ENCODE results near the gene ARFGAP1.

The ARFGAP1 gene

GRCh38 chr20:63261060-63261794 is 11.4 kb upstream of the ARFGAP1 start:
- peaks cover 4% of the 10 kb centered on the region for H3K4me1 ChIP-seq (ENCODE audit: insufficient read depth, low read length, poor library complexity, severe bottlenecking)
- H3F3A ChIP-seq (ENCODE audit: low read depth) = no peaks in the 10 kb centered on the region
- TF ChIP-seq EZH2phosphoT487 (IDR thresholded peaks at IDR 0.05; ENCODE audit: borderline replicate concordance) (no peak), CTCF (conservative IDR thresholded peaks at IDR 0.05; ENCODE audit: low read length) (no peak)
- no peaks in the 10 kb centered on the region for H3K9me2 ChIP-seq (replicated peaks; ENCODE audit: low read depth, low read length)
- no peak overlapping the region for H3K4me3 ChIP-seq (ENCODE audit: low read length, poor library complexity, severe bottlenecking)
- H2AFZ ChIP-seq (ENCODE audit: low read length) = no peak overlapping the region
- no peak overlapping the region for H3K4me2 ChIP-seq (ENCODE audit: low read depth, low read length, poor library complexity, severe bottlenecking)
- no peaks in the 10 kb centered on the region for H4K20me1 ChIP-seq (ENCODE audit: insufficient read depth, low read length, poor library complexity, severe bottlenecking)
- no peaks in the 10 kb centered on the region for H3K36me3 ChIP-seq (ENCODE audit: insufficient read depth, low read length)
- H3K27me3 ChIP-seq (ENCODE audit: insufficient read depth, low read length, poor library complexity, severe bottlenecking) = no peaks in the 10 kb centered on the region
- no peaks in the 10 kb centered on the region for H3K79me2 ChIP-seq (ENCODE audit: insufficient read depth, low read length)
- H3K9ac ChIP-seq (ENCODE audit: low read depth, low read length, poor library complexity, severe bottlenecking) = no peak overlapping the region
- H3K9me3 ChIP-seq (ENCODE audit: insufficient read depth, low read depth, low read length) = no peaks in the 10 kb centered on the region

GRCh38 chr20:63261795-63262528 is 10.7 kb upstream of the ARFGAP1 start:
- TF ChIP-seq CTCF (conservative IDR thresholded peaks at IDR 0.05; ENCODE audit: low read length) = no peak
- TF ChIP-seq EZH2phosphoT487 (IDR thresholded peaks at IDR 0.05; ENCODE audit: borderline replicate concordance) = no peak
- H3K4me2 ChIP-seq (ENCODE audit: low read depth, low read length, poor library complexity, severe bottlenecking) = no peak overlapping the region
- no peaks in the 10 kb centered on the region for H3K79me2 ChIP-seq (ENCODE audit: insufficient read depth, low read length)
- no peaks in the 10 kb centered on the region for H4K20me1 ChIP-seq (ENCODE audit: insufficient read depth, low read length, poor library complexity, severe bottlenecking)
- no peak overlapping the region for H3K9ac ChIP-seq (ENCODE audit: low read depth, low read length, poor library complexity, severe bottlenecking)
- H3K27me3 ChIP-seq (ENCODE audit: insufficient read depth, low read length, poor library complexity, severe bottlenecking) = no peaks in the 10 kb centered on the region
- H3K4me1 ChIP-seq (ENCODE audit: insufficient read depth, low read length, poor library complexity, severe bottlenecking) = peaks cover 4% of the 10 kb centered on the region
- no peaks in the 10 kb centered on the region for H3F3A ChIP-seq (ENCODE audit: low read depth)
- H3K4me3 ChIP-seq (ENCODE audit: low read length, poor library complexity, severe bottlenecking) = no peak overlapping the region
- H3K9me3 ChIP-seq (ENCODE audit: insufficient read depth, low read depth, low read length) = no peaks in the 10 kb centered on the region
- H3K9me2 ChIP-seq (replicated peaks; ENCODE audit: low read depth, low read length) = no peaks in the 10 kb centered on the region
- H3K36me3 ChIP-seq (ENCODE audit: insufficient read depth, low read length) = no peaks in the 10 kb centered on the region
- no peak overlapping the region for H2AFZ ChIP-seq (ENCODE audit: low read length)

DNA sequence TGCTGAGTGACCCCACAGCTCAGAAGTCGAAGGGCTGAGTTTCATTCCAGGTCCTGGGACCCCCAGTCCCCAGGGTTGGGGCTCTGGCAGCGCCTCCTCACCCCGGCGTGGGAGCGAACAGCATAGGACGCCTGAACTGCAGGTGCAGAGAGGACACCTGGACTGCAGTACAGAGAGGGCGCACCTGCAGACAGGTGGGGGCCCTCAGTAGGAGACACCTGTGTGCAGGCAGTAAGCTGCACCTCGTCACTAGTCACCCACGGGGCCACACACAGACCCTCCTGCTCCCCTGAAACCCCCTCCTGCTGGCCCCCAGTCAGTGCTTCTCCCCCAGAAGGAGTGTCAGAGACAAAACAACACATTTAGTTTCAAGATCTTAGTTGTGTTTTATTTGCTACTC is 9.8 kb upstream of the ARFGAP1 start:
- H4K20me1 ChIP-seq (ENCODE audit: insufficient read depth, low read length, poor library complexity, severe bottlenecking) = no peaks in the 10 kb centered on the region
- H3F3A ChIP-seq (ENCODE audit: low read depth) = no peaks in the 10 kb centered on the region
- no peaks in the 10 kb centered on the region for H3K27me3 ChIP-seq (ENCODE audit: insufficient read depth, low read length, poor library complexity, severe bottlenecking)
- no peaks in the 10 kb centered on the region for H3K9me3 ChIP-seq (ENCODE audit: insufficient read depth, low read depth, low read length)
- H3K79me2 ChIP-seq (ENCODE audit: insufficient read depth, low read length) = no peaks in the 10 kb centered on the region
- H3K9me2 ChIP-seq (replicated peaks; ENCODE audit: low read depth, low read length) = no peaks in the 10 kb centered on the region
- H2AFZ ChIP-seq (ENCODE audit: low read length) = no peak overlapping the region
- no peaks in the 10 kb centered on the region for H3K36me3 ChIP-seq (ENCODE audit: insufficient read depth, low read length)
- no peak for TF ChIP-seq CTCF (conservative IDR thresholded peaks at IDR 0.05; ENCODE audit: low read length)
- no peak for TF ChIP-seq EZH2phosphoT487 (IDR thresholded peaks at IDR 0.05; ENCODE audit: borderline replicate concordance)
- no peak overlapping the region for H3K4me2 ChIP-seq (ENCODE audit: low read depth, low read length, poor library complexity, severe bottlenecking)
- no peak overlapping the region for H3K9ac ChIP-seq (ENCODE audit: low read depth, low read length, poor library complexity, severe bottlenecking)
- H3K4me1 ChIP-seq (ENCODE audit: insufficient read depth, low read length, poor library complexity, severe bottlenecking) = peaks cover 4% of the 10 kb centered on the region
- H3K4me3 ChIP-seq (ENCODE audit: low read length, poor library complexity, severe bottlenecking) = no peak overlapping the region
